PC-3 (cell line): Measurements from ENCODE around the gene BBS4. TPM values are rescaled to one million over a fixed set of nuclear protein-coding genes. Genes with fewer than 3 reads are reported as not detected.

Experiments
- ATAC-seq: fragments of 200-7000 bp; cut with Tn5 transposase; 2 replicates; pipeline ENCODE4 v1.9.1; 2020; ENCODE audit warnings: mild to moderate bottlenecking, moderate library complexity
- BruUV-seq: library from RNA; stranded (reverse); fragments of 400-500 nt; replicated peaks from 2 replicates; lab custom pipeline; 2021; lab: Mats Ljungman, UMichigan
- CTCF ChIA-PET: fragments of 300-600 bp; sonication (Branson Sonifier 250); formaldehyde crosslinking; loops from one replicate; lab custom pipeline; 2022; ENCODE audit warnings: antibody characterized with exemption; lab: Charles Lee
- POLR2A ChIA-PET: fragments of 300-600 bp; sonication (Branson Sonifier 250); formaldehyde crosslinking; loops from one replicate; lab custom pipeline; 2022; ENCODE audit warnings: antibody characterized with exemption; ENCODE audit not compliant: unreplicated experiment; lab: Charles Lee
- DNase-seq: peaks from one replicate; pipeline ENCODE4 v3.0.0-alpha.2; 2015
- H2AFZ ChIP-seq: fragments of 300-600 bp; sonication (generic); 2 replicates; pipeline ENCODE4 v1.6.0; 2016; ENCODE audit warnings: antibody characterized with exemption, low read length
- H3F3A ChIP-seq: fragments of 300-600 bp; sonication (generic); one replicate; pipeline ENCODE4 v1.6.0; 2017; ENCODE audit warnings: antibody characterized with exemption, low read length, control low read depth, mild to moderate bottlenecking; ENCODE audit not compliant: unreplicated experiment
- H3K27ac ChIP-seq: fragments of 300-600 bp; sonication (generic); 2 replicates; pipeline ENCODE4 v1.5.1; 2016; ENCODE audit warnings: mild to moderate bottlenecking, low read length
- H3K27me3 ChIP-seq: fragments of 300-600 bp; sonication (generic); 2 replicates; pipeline ENCODE4 v1.6.1; 2016; ENCODE audit warnings: low read length, mixed read lengths
- H3K36me3 ChIP-seq: fragments of 300-600 bp; sonication (generic); 2 replicates; pipeline ENCODE4 v1.6.1; 2016; ENCODE audit warnings: low read depth, mixed run types, low read length, mixed read lengths
- H3K4me1 ChIP-seq: fragments of 300-600 bp; sonication (generic); 2 replicates; pipeline ENCODE4 v1.5.1; 2016; ENCODE audit warnings: low read length; ENCODE audit not compliant: insufficient read depth
- H3K4me2 ChIP-seq: fragments of 300-600 bp; sonication (generic); 2 replicates; pipeline ENCODE4 v1.6.0; 2016; ENCODE audit warnings: low read length
- H3K4me3 ChIP-seq: fragments of 300-600 bp; sonication (generic); 2 replicates; pipeline ENCODE4 v1.5.1; 2016; ENCODE audit warnings: mild to moderate bottlenecking, low read length, mixed read lengths
- H3K79me2 ChIP-seq: fragments of 300-600 bp; sonication (generic); 2 replicates; pipeline ENCODE4 v1.6.1; 2017; ENCODE audit warnings: low read length, mixed read lengths
- H3K9ac ChIP-seq: fragments of 300-600 bp; sonication (generic); 2 replicates; pipeline ENCODE4 v1.6.0; 2016; ENCODE audit warnings: mild to moderate bottlenecking, low read length
- H3K9me2 ChIP-seq: fragments of 300-600 bp; sonication (generic); replicated peaks from 2 replicates; pipeline ENCODE4 v1.6.1; 2016; ENCODE audit warnings: mixed run types, low read length, mixed read lengths
- H3K9me3 ChIP-seq: fragments of 300-600 bp; sonication (generic); 2 replicates; pipeline ENCODE4 v1.6.1; 2016; ENCODE audit warnings: low read length, mixed read lengths
- H4K20me1 ChIP-seq: fragments of 300-600 bp; sonication (generic); 2 replicates; pipeline ENCODE4 v1.6.1; 2016; ENCODE audit warnings: low read length, mixed read lengths
- EZH2 ChIP-seq: fragments of 300-600 bp; sonication (generic); IDR thresholded peaks from one replicate; pipeline ENCODE4 v1.6.1; 2017; ENCODE audit warnings: antibody characterized with exemption, mild to moderate bottlenecking, low read length; ENCODE audit not compliant: unreplicated experiment
- EZH2phosphoT487 ChIP-seq: fragments of 300-600 bp; sonication (generic); IDR thresholded peaks from 2 replicates; pipeline ENCODE4 v1.6.1; 2018; ENCODE audit warnings: mild to moderate bottlenecking, antibody characterized with exemption, low read length, borderline replicate concordance
- intact Hi-C: fragments of 100-400 bp; cut with micrococcal nuclease; formaldehyde crosslinking; loops from 2 replicates; pipeline ENCODE4 v1.9.0; 2023
- total RNA-seq: library from RNA; depleted of rRNA; stranded (reverse); fragments of >200 nt; gene quantifications from 2 replicates; pipeline ENCODE4 v1.2.3, GENCODE V29; 2014
- TF ChIP-seq, protein P1 (sequence below): fragments of 300-600 bp; sonication (generic); conservative IDR thresholded peaks from 2 replicates; pipeline ENCODE4 v1.5.1; 2017; ENCODE audit warnings: antibody characterized with exemption, low read depth, mild to moderate bottlenecking, low read length

Gene BBS4
- total RNA-seq, 1 experiment from 2014 or later = 18.7 TPM

DNA sequence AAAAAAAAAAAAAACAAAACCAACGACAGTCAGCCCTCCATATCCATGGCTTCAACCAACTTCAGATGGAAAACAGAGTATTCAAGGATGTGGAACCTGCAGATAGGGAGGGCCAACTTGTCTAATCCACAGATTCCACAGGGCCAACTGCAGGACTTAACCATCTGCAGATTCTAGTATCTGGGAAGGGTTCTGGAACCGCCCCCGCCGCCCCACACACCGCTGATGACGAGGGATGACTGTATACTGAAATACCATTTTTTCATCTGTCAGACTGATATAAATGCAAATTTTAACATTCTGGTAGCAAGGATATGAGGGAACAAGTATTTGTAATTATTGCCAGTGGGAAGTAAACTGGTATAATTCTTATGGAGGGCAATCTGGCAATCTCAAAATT, 68.1 kb downstream of the BBS4 start:
- Histone ChIP-seq H3K79me2 (no peaks in the 10 kb centered on the region), H3K27me3 (no peaks in the 10 kb centered on the region), H4K20me1 (no peaks in the 10 kb centered on the region), H3K9me3 (no peaks in the 10 kb centered on the region), H3K4me1 (no peaks in the 10 kb centered on the region), H3K4me2 (no peak overlapping the region), H3K9me2 (no peaks in the 10 kb centered on the region), H3K36me3 (peaks cover 35% of the 10 kb centered on the region), H3K4me3 (no peak overlapping the region), H3F3A (no peaks in the 10 kb centered on the region), H2AFZ (no peak overlapping the region), H3K9ac (no peak overlapping the region), H3K27ac (no peak overlapping the region)
- POLR2A ChIA-PET = no interaction called here
- no peak for TF ChIP-seq EZH2
- no peak for DNase-seq
- ATAC-seq = no peak
- CTCF ChIA-PET = no interaction called here
- intact Hi-C loops = no loop called here
- no TSS peak for BruUV-seq

DNA sequence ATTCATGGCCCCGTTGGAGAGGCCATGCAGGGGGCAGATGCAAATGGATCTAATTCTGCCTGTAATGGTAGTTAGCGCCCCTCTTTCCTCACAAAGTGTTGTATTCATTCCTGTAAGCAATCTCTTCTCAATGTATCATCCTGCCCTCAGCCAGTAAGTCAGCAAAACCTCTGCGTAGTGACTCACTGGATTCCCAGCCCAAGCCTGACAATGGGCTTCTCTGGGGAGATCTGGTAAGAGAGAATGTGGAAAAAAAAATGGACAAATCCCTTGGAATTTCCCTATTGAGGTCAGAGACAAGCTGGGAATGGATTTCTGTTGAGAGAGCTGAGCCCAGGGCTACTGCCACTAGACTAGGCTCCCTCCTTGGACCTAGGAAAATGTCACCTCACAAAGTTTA, 72.2 kb downstream of the BBS4 start:
- Histone ChIP-seq H3K4me3 (no peak overlapping the region), H2AFZ (no peak overlapping the region), H4K20me1 (no peaks in the 10 kb centered on the region), H3K36me3 (peaks cover 27% of the 10 kb centered on the region), H3K27me3 (no peaks in the 10 kb centered on the region), H3K9ac (no peak overlapping the region), H3F3A (no peaks in the 10 kb centered on the region), H3K9me2 (no peaks in the 10 kb centered on the region), H3K4me2 (no peak overlapping the region), H3K9me3 (no peaks in the 10 kb centered on the region), H3K4me1 (no peaks in the 10 kb centered on the region), H3K79me2 (0 out of 2 replicates have a peak, but pooled peaks cover 4% of the 10 kb centered on the region), H3K27ac (no peak overlapping the region)
- DNase-seq = peak; percentile 19
- POLR2A ChIA-PET = interaction anchor here (0.6 kb wide), 1 partner anchor 71 kb away, joined by 6 read pairs; no protein-coding TSS in a partner anchor
- ATAC-seq = no peak; the same call in 1 of the 2 replicates
- intact Hi-C loops = no loop called here
- CTCF ChIA-PET = no interaction called here
- no TSS peak for BruUV-seq
- TF ChIP-seq EZH2phosphoT487 (no peak), EZH2 (no peak)
- TF ChIP-seq, protein P1, sequence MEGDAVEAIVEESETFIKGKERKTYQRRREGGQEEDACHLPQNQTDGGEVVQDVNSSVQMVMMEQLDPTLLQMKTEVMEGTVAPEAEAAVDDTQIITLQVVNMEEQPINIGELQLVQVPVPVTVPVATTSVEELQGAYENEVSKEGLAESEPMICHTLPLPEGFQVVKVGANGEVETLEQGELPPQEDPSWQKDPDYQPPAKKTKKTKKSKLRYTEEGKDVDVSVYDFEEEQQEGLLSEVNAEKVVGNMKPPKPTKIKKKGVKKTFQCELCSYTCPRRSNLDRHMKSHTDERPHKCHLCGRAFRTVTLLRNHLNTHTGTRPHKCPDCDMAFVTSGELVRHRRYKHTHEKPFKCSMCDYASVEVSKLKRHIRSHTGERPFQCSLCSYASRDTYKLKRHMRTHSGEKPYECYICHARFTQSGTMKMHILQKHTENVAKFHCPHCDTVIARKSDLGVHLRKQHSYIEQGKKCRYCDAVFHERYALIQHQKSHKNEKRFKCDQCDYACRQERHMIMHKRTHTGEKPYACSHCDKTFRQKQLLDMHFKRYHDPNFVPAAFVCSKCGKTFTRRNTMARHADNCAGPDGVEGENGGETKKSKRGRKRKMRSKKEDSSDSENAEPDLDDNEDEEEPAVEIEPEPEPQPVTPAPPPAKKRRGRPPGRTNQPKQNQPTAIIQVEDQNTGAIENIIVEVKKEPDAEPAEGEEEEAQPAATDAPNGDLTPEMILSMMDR = no peak

DNA sequence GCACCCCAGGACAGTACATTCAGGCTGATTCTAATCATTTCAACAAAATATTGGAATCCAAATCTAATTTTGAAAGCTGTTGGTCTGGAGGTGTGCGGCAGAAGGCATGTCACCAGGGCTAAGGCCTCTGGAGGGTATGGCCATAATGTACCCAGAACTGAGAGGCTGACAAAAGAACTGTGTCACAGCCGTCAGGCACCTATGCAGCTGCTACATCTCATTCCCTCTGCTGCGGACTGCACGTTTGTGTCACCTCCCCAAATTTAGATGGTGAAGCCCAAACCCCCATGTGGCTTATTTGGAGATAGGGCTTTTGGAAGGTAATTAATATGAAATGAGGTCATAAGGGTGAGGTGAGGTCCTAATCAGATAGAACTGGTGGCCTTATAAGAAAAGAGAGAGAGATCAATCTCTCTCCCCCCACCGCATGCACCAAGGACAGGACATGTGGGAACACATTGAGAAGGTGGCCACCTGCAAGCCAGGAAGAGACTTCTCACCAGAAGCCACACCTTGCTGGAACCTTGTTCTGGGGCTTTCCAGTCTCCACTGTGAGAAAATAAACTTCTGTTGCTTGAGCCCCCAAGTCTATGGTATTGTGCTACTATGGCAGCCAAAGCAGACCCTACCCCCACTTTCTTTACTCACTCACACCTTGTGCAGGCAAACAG, 74.7 kb downstream of the BBS4 start:
- no peaks in the 10 kb centered on the region for H3K9me3 ChIP-seq

More for the DNA sequence above, 74.7 kb downstream of the BBS4 start:
- no peak for DNase-seq
- no peak for ATAC-seq
- ChIA-PET CTCF (no interaction called here), POLR2A (no interaction called here)
- H3K79me2 ChIP-seq = 0 out of 2 replicates have a peak, but pooled peaks cover 4% of the 10 kb centered on the region
- H3K4me1 ChIP-seq = no peaks in the 10 kb centered on the region
- no peak overlapping the region for H2AFZ ChIP-seq
- no peaks in the 10 kb centered on the region for H4K20me1 ChIP-seq
- no peak overlapping the region for H3K4me3 ChIP-seq
- no peaks in the 10 kb centered on the region for H3K9me2 ChIP-seq
- no TSS peak for BruUV-seq
- intact Hi-C loops = no loop called here
- TF ChIP-seq, protein P1 = no peak
- TF ChIP-seq EZH2 (no peak), EZH2phosphoT487 (no peak)
- no peaks in the 10 kb centered on the region for H3K27me3 ChIP-seq
- no peak overlapping the region for H3K27ac ChIP-seq
- no peaks in the 10 kb centered on the region for H3F3A ChIP-seq
- H3K36me3 ChIP-seq = peaks cover 17% of the 10 kb centered on the region
- H3K4me2 ChIP-seq = no peak overlapping the region
- H3K9ac ChIP-seq = no peak overlapping the region
